NCI-H2081 (cell line): Measurements from ENCODE around the gene TSEN34.
"Not testable (repeated sequence)": the region's sequence is repeated elsewhere in the genome, so short reads cannot be mapped to it uniquely, and the experiment has no call there.

Experiments
- DNase-seq, 2 experiments: peaks; one replicate each; lab custom pipeline; 2025; lab: John Stamatoyannopoulos, UW

The TSEN34 gene

GRCh38 chr19:54239491-54240371 is 48.6 kb downstream of the TSEN34 start:
- not testable (repeated sequence) for DNase-seq

DNA sequence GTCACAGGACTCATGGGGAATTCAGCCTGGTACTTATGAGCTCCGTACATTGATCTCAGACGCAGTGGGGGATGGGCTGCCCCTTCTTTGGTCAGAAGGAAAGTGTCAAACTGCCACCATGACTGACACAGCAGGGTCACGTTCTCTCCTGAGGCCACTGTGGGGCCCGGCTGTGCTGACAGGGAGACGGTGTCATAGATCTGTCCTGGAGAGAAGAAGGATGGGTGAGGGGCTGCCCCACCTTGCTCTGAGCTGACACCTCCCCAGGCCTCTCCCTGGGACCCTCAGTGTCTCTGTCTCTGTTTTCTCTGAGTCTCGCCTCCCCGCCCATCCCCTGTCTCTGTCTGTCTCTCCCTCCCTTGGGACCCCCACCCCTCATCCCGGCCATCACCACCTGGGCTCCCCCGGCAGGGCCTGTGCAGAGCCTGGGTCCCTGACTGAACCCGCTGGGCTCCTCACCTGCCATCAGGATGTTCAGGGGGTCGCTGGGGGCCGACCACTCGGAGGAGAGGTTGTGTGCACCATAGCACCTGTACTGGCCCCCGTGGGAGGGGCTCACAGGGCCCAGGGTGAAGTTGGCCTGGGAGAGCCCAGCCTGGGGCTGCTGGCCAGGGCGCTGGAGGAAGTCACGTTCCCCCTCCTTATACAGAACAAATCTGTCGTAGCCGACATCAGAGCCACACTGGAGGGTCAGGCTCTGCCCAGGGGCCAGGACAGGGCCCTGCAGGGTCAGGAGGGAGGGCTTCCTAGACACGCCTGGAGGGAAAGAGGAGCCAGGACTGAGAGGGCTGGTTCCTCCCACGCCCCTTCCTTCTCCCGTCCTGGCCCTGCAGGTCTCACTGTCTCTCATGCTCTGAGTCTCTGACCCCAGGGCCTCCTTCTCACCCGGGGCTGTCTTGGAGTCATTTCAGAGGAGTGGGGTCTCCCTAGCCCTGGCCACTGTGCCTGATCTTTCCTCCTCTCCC is 49.5 kb downstream of the TSEN34 start:
- not testable (repeated sequence) for DNase-seq

DNA sequence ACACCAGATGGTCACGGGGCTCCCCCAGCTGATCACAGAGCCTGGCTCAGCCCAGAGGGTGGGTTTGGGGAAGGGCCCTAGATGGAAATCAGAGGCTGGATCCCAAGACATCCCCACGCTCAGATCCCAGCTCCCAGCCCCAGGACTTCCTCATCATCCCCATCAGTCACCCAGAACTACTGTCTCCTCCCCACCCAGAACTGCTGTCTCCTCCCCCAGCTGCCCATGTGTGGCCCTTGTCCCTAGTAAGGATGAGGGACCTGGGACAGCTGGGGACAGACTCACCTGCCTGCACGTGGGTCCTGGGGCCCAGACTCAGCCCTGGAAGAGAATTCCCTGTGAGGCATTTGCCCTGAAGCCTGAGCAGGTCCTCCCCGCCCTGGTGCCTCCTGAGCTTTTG is 51.1 kb downstream of the TSEN34 start:
- DNase-seq = not testable (repeated sequence)

GRCh38 chr19:54242646-54243045 is 51.5 kb downstream of the TSEN34 start, which contains the start of gene LILRA6:
TSS of gene LILRA6 (minus strand) at chr19:54242790.
- DNase-seq = not testable (repeated sequence)

- DNase-seq = not testable (repeated sequence)
Observed at GRCh38 chr19:54243809-54244208, 52.7 kb downstream of the TSEN34 start.
